HL-60 (cell line): ENCODE measurements around the gene ZNF665.

Experiments used
- DNase-seq, 2 experiments: peaks; one replicate each; pipeline ENCODE4 v3.0.0-alpha.2; 2010 to 2020; ENCODE audit warnings: low read depth in 1 of 2, low spot score in 1 of 2
- H3K27ac ChIP-seq: fragments of 250-450 bp; sonication (Bioruptor Pico); replicated peaks from 2 replicates; pipeline ENCODE4 v1.5.1; 2020; ENCODE audit warnings: mild to moderate bottlenecking, moderate library complexity
- H3K27me3 ChIP-seq: fragments of 250-450 bp; sonication (Bioruptor Pico); 2 replicates; pipeline ENCODE4 v1.5.1; 2021; ENCODE audit warnings: mild to moderate bottlenecking, moderate library complexity; ENCODE audit not compliant: insufficient read depth, poor library complexity, severe bottlenecking
- H3K4me3 ChIP-seq: replicated peaks from 2 replicates; pipeline ENCODE4 v1.5.1; 2011; ENCODE audit warnings: mild to moderate bottlenecking, control low read depth, low read length; ENCODE audit not compliant: insufficient read depth
- GABPA ChIP-seq: IDR thresholded peaks from 2 replicates; pipeline ENCODE4 v1.6.1; 2012; ENCODE audit warnings: low read depth
- POLR2AphosphoS5 ChIP-seq: IDR thresholded peaks from 2 replicates; pipeline ENCODE4 v1.6.1; 2012; ENCODE audit warnings: low read depth
- REST ChIP-seq: IDR thresholded peaks from 2 replicates; pipeline ENCODE4 v1.6.1; 2012; ENCODE audit warnings: low read depth; ENCODE audit not compliant: insufficient replicate concordance
- SPI1 ChIP-seq: IDR thresholded peaks from 2 replicates; pipeline ENCODE4 v1.6.1; 2012; ENCODE audit warnings: low read depth, mild to moderate bottlenecking, borderline replicate concordance
- TF ChIP-seq, protein P1 (sequence below): IDR thresholded peaks from one replicate; pipeline ENCODE4 v1.5.1; 2011; ENCODE audit warnings: low read length, control low read depth, inconsistent platforms; ENCODE audit not compliant: insufficient read depth

ZNF665 gene

DNA sequence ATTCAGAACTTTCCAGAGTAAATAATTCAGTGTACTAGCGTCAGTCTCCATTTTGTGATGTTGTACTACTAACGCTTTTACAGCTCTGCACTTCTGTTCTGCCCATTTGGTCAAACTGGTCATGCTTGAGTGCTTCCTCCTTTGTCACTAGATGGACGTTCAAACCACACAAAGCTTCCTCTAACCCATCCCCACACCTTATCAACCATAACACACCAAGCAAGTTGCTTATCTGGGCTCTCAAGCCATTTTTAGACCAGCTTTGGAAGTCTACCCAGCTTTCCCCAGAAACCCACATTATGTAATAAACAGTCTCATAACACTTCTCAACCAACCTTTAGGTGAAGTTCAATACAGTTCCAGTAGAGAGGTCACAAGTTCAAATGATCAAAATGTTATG lies 32.0 kb downstream of the ZNF665 start:
- no peaks in the 10 kb centered on the region for H3K27me3 ChIP-seq
- no peak for DNase-seq
- H3K27ac ChIP-seq = no peak overlapping the region
- H3K4me3 ChIP-seq = no peak overlapping the region
- TF ChIP-seq REST = no peak

DNA sequence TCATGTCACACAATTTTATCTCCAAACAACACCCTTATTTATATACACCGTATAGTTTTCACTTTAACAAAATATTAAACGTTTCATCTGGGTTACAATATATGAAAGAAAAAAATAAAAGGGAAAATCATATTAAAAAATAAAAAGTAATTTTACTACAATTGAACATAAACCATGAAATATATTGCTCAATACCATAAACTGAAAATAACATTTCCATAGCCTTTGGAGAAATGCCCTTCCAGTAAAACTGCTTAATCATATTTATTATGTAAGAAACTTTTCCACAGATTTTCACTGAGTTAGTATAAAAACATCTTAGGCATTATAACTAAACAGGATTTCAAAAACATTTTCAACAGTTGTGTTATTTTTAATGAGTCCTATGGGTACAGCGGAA lies 32.8 kb downstream of the ZNF665 start:
- Histone ChIP-seq H3K4me3 (no peak overlapping the region), H3K27ac (no peak overlapping the region), H3K27me3 (no peaks in the 10 kb centered on the region)
- no peak for TF ChIP-seq SPI1
- TF ChIP-seq, protein P1, sequence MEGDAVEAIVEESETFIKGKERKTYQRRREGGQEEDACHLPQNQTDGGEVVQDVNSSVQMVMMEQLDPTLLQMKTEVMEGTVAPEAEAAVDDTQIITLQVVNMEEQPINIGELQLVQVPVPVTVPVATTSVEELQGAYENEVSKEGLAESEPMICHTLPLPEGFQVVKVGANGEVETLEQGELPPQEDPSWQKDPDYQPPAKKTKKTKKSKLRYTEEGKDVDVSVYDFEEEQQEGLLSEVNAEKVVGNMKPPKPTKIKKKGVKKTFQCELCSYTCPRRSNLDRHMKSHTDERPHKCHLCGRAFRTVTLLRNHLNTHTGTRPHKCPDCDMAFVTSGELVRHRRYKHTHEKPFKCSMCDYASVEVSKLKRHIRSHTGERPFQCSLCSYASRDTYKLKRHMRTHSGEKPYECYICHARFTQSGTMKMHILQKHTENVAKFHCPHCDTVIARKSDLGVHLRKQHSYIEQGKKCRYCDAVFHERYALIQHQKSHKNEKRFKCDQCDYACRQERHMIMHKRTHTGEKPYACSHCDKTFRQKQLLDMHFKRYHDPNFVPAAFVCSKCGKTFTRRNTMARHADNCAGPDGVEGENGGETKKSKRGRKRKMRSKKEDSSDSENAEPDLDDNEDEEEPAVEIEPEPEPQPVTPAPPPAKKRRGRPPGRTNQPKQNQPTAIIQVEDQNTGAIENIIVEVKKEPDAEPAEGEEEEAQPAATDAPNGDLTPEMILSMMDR = no peak
- TF ChIP-seq REST = no peak
- TF ChIP-seq POLR2AphosphoS5 = no peak
- TF ChIP-seq GABPA = no peak
- DNase-seq = no peak

DNA sequence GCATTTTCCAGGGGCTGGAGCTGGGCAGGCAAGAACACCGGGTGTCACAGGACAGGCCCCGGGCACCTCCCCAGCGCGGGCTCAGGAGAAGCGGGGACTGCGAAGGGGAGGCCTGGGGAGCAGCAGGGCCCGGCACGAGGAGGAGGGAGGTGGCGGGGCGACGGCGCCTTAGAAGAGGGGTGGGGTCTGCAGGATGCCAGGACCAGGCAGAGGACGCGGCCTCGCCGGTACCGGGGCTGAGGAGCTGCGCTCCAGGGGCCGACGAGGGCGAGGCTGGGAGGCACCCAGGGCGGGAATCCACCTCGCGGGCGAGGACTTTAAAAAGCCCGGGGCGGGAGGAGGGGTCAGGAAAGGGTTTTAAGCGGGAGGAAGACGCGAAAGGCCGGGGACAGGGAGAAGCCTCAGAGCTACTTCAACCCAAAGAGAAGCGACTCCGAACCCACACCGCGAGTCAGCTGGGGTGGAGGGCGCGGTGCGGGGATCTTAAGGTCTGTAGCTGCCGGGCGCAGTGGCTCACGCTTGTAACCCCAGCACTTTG lies 35.0 kb downstream of the ZNF665 start:
- TF ChIP-seq REST (no peak), GABPA (no peak)
- TF ChIP-seq, protein P1 = no peak
- Histone ChIP-seq H3K27me3 (no peaks in the 10 kb centered on the region), H3K27ac (peak overlapping the region; percentile 45), H3K4me3 (no peak overlapping the region)
- DNase-seq = peak in 1 of 2 experiments; percentile 13

DNA sequence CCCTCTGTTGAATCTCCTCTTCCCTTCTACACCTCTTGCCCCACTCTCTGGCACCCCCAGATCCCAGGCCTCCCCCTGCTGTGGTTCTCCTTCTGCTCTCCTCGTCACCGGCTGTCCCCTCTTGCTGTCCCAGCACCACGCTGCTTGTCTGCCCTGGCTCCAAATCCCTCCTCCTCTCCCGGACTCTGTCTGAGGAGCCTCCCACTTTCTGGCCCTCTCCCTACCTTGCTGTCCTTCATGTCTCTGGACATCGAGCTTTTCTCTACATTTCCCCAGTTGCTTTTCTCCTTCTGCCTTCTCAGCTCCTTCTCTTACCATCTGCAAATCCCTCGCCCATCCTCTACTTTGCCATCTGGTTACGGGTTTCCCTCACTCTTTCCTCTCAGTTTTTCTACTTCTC lies 35.5 kb downstream of the ZNF665 start:
- Histone ChIP-seq H3K27ac (no peak overlapping the region), H3K4me3 (no peak overlapping the region), H3K27me3 (no peaks in the 10 kb centered on the region)
- TF ChIP-seq REST (no peak), POLR2AphosphoS5 (no peak), GABPA (no peak), SPI1 (no peak)
- TF ChIP-seq, protein P1 = no peak
- no peak for DNase-seq
